K562 (cell line): ENCODE data around the gene ORMDL1. TPM values are rescaled to one million over a fixed set of nuclear protein-coding genes. Genes with fewer than 3 reads are reported as not detected.

Source experiments
- CREB1 ChIP-seq, 2 experiments: sonication (generic) in 1 of 2; formaldehyde crosslinking in 1 of 2; IDR thresholded peaks; 2 replicates each; pipeline versions ENCODE4 v1.6.1 to v1.8.0; 2012 to 2022; ENCODE audit warnings: inconsistent platforms in 1 of 2, mild to moderate bottlenecking in 1 of 2, missing genetic modification reagents in 1 of 2, moderate library complexity in 1 of 2
- CTCFL ChIP-seq: IDR thresholded peaks from 2 replicates; pipeline ENCODE4 v1.6.1; 2011; ENCODE audit warnings: borderline replicate concordance, low read depth, mild to moderate bottlenecking, moderate library complexity, low read length; ENCODE audit not compliant: insufficient read depth, poor library complexity, severe bottlenecking
- HMGXB4 ChIP-seq: sonication (generic); formaldehyde crosslinking; IDR thresholded peaks from 2 replicates; pipeline ENCODE4 v1.8.1; 2023; ENCODE audit warnings: mild to moderate bottlenecking, missing genetic modification reagents
- NFYB ChIP-seq: IDR thresholded peaks from 2 replicates; pipeline ENCODE4 v1.6.1; 2011; ENCODE audit warnings: mild to moderate bottlenecking, moderate library complexity; ENCODE audit not compliant: insufficient read length; ENCODE audit errors: extremely low read depth
- PBX2 ChIP-seq, 2 experiments: IDR thresholded peaks in 1 of 2; conservative IDR thresholded peaks in 1 of 2; 2 replicates each; pipeline ENCODE4 v1.6.1; 2016; ENCODE audit warnings: low read depth in 2 of 2, mild to moderate bottlenecking in 1 of 2, missing compliant biosample characterization in 1 of 2, missing genetic modification characterization in 1 of 2, moderate library complexity in 1 of 2
- ZNF518B ChIP-seq: fragments of 250-450 bp; sonication (Bioruptor Pico); IDR thresholded peaks from 2 replicates; pipeline ENCODE4 v1.5.0; 2021; ENCODE audit warnings: mild to moderate bottlenecking, moderate library complexity
- ZNF830 ChIP-seq: fragments of 250-450 bp; sonication (Bioruptor Pico); IDR thresholded peaks from 2 replicates; pipeline ENCODE4 v1.5.0; 2021; ENCODE audit warnings: mild to moderate bottlenecking
- polyA plus RNA-seq, 8 experiments: library from polyadenylated mRNA; depleted of rRNA in 4 of 8; stranded (reverse) in 5 of 8; unstranded in 3 of 8; fragments of >200 nt; fragmentation: Nextera tagmentation in 2 of 8; fragmentation: Illumina TruSeq in 1 of 8; extraction: Ambion mirVana in 2 of 8; extraction: Trizol in 1 of 8; gene quantifications; 2 replicates each; pipeline versions ENCODE4 v1.2.1 to v1.2.3, GENCODE V29; 2011 to 2014; ENCODE audit warnings: inconsistent platforms in 1 of 8, missing spikeins in 1 of 8
- total RNA-seq, 7 experiments: library from RNA; depleted of rRNA in 6 of 7; stranded (reverse); fragments of >200 nt in 6 of 7; fragmentation: Illumina TruSeq in 2 of 7; extraction: Trizol in 2 of 7; gene quantifications; 2 replicates each; pipeline versions ENCODE4 v1.2.1 to v1.2.3, GENCODE V29; 2011 to 2021; ENCODE audit warnings: low replicate concordance in 1 of 7

ORMDL1 gene
- total and polyA plus RNA-seq, 9 of the 15 experiments (the other 6 are each of a cell fraction or from before 2014, with no cell fraction given), result 35.1 to 74.2 (median 50.0) TPM

- TF ChIP-seq ZNF518B (CRISPR knock-in tag) (no peak), ZNF830 (CRISPR knock-in tag) (no peak), HMGXB4 (no peak), CREB1 (IDR thresholded peaks at IDR 0.05) (no peak), CREB1 (CRISPR knock-in tag; IDR thresholded peaks at IDR 0.05) (no peak), CTCFL (no peak), PBX2 (CRISPR knock-in tag; IDR thresholded peaks at IDR 0.05; ENCODE audit: low read depth) (no peak), PBX2 (tag; conservative IDR thresholded peaks at IDR 0.05; ENCODE audit: low read depth) (no peak), NFYB (no peak)
Measured at GRCh38 chr2:189791338-189792042, 7.4 kb upstream of the ORMDL1 start (continued).
